ENCODE data around the gene ZNF608.

Gene ZNF608

DNA sequence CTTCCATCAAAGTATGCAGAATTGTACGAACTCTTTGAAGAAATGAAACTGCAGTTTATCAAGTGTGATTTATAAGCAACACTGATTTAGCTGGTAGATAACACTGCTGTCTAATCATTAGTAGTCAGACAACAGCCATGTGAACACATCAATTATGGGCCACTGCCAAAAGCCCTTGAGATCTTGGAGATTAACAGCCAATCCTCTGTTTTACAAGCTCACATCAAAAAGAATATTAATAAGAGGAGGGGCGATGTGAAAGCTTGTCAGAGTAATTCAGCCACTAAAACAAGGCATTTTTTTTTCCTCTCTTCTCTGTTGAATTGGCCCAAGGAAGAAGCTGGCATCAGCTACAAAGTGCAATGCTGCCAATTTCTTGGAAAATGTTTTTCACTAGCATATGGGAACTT lies 28.1 kb downstream of the ZNF608 start:
- H3K4me1 ChIP-seq (ENCODE audit: control insufficient read depth, low read depth, low read length) = peaks cover 12% of the 10 kb centered on the region

GRCh38 chr5:124716169-124716568 lies 30.3 kb downstream of the ZNF608 start:
- no CpG with 5 or more reads among the region's 1 CpG for WGBS (ENCODE audit: extremely low coverage, insufficient coverage, low lambda C conversion rate)

More for the DNA sequence above, 28.1 kb downstream of the ZNF608 start:
- Histone ChIP-seq H3K9ac (ENCODE audit: low read length) (no peak overlapping the region), H2AK5ac (ENCODE audit: low read length) (no peak overlapping the region), H3K79me2 (ENCODE audit: control insufficient read depth, insufficient read depth, low read length) (peaks cover 50% of the 10 kb centered on the region), H3K56ac (ENCODE audit: low read length) (no peak overlapping the region), H3K4me2 (ENCODE audit: low read length) (no peak overlapping the region), H4K8ac (ENCODE audit: low read depth, low read length) (no peak overlapping the region), H2BK120ac (ENCODE audit: low read depth, low read length) (no peak overlapping the region), H3K4me3 (ENCODE audit: low read length) (no peak overlapping the region), H3K23ac (ENCODE audit: low read length) (no peak overlapping the region), H3K36me3 (ENCODE audit: control insufficient read depth, insufficient read depth, low read length) (no peaks in the 10 kb centered on the region), H3K18ac (ENCODE audit: low read length) (no peak overlapping the region), H3K27me3 (ENCODE audit: insufficient read depth, low read length, poor library complexity) (no peaks in the 10 kb centered on the region), H2BK5ac (ENCODE audit: low read length) (no peak overlapping the region), H3K27ac (ENCODE audit: low read depth, low read length) (no peak overlapping the region), H3K79me1 (ENCODE audit: low read length) (peaks cover 11% of the 10 kb centered on the region), H2BK15ac (replicated peaks; ENCODE audit: low read depth) (no peak overlapping the region), H4K5ac (ENCODE audit: low read length) (no peak overlapping the region), H3K4ac (ENCODE audit: low read depth, low read length) (no peak overlapping the region)
- DNase-seq = no peak
- no CpG with 5 or more reads among the region's 2 CpGs for WGBS (ENCODE audit: extremely low coverage, insufficient coverage, low lambda C conversion rate)

GRCh38 chr5:124714910-124715309 lies 31.5 kb downstream of the ZNF608 start:
- Histone ChIP-seq H3K4me1 (ENCODE audit: control insufficient read depth, low read depth, low read length) (peaks cover 6% of the 10 kb centered on the region), H2AK5ac (ENCODE audit: low read length) (no peak overlapping the region), H3K18ac (ENCODE audit: low read length) (no peak overlapping the region), H3K36me3 (ENCODE audit: control insufficient read depth, insufficient read depth, low read length) (no peaks in the 10 kb centered on the region), H3K56ac (ENCODE audit: low read length) (no peak overlapping the region), H3K79me2 (ENCODE audit: control insufficient read depth, insufficient read depth, low read length) (peaks cover 49% of the 10 kb centered on the region), H2BK120ac (ENCODE audit: low read depth, low read length) (no peak overlapping the region), H3K4me2 (ENCODE audit: low read length) (no peak overlapping the region), H3K79me1 (ENCODE audit: low read length) (peaks cover 15% of the 10 kb centered on the region), H4K8ac (ENCODE audit: low read depth, low read length) (no peak overlapping the region), H3K4me3 (ENCODE audit: low read length) (no peak overlapping the region), H4K5ac (ENCODE audit: low read length) (no peak overlapping the region), H2BK15ac (replicated peaks; ENCODE audit: low read depth) (no peak overlapping the region), H3K27ac (ENCODE audit: low read depth, low read length) (no peak overlapping the region), H3K27me3 (ENCODE audit: insufficient read depth, low read length, poor library complexity) (no peaks in the 10 kb centered on the region), H3K9ac (ENCODE audit: low read length) (no peak overlapping the region), H3K23ac (ENCODE audit: low read length) (no peak overlapping the region), H2BK5ac (ENCODE audit: low read length) (no peak overlapping the region), H3K4ac (ENCODE audit: low read depth, low read length) (no peak overlapping the region)
- DNase-seq = no peak

More at GRCh38 chr5:124716169-124716568, 30.3 kb downstream of the ZNF608 start:
- H2AK5ac ChIP-seq (ENCODE audit: low read length) = no peak overlapping the region
- H3K27ac ChIP-seq (ENCODE audit: low read depth, low read length) = no peak overlapping the region
- no peaks in the 10 kb centered on the region for H3K27me3 ChIP-seq (ENCODE audit: insufficient read depth, low read length, poor library complexity)
- H3K79me2 ChIP-seq (ENCODE audit: control insufficient read depth, insufficient read depth, low read length) = peaks cover 52% of the 10 kb centered on the region
- peaks cover 6% of the 10 kb centered on the region for H3K4me1 ChIP-seq (ENCODE audit: control insufficient read depth, low read depth, low read length)
- DNase-seq = no peak
- no peak overlapping the region for H3K4me3 ChIP-seq (ENCODE audit: low read length)
- peaks cover 13% of the 10 kb centered on the region for H3K79me1 ChIP-seq (ENCODE audit: low read length)
- no peak overlapping the region for H2BK120ac ChIP-seq (ENCODE audit: low read depth, low read length)
- no peak overlapping the region for H3K9ac ChIP-seq (ENCODE audit: low read length)
- H3K36me3 ChIP-seq (ENCODE audit: control insufficient read depth, insufficient read depth, low read length) = no peaks in the 10 kb centered on the region
- no peak overlapping the region for H3K4ac ChIP-seq (ENCODE audit: low read depth, low read length)
- H3K56ac ChIP-seq (ENCODE audit: low read length) = no peak overlapping the region
- no peak overlapping the region for H3K18ac ChIP-seq (ENCODE audit: low read length)
- H4K8ac ChIP-seq (ENCODE audit: low read depth, low read length) = no peak overlapping the region
- H2BK5ac ChIP-seq (ENCODE audit: low read length) = no peak overlapping the region
- H3K23ac ChIP-seq (ENCODE audit: low read length) = no peak overlapping the region
- H4K5ac ChIP-seq (ENCODE audit: low read length) = no peak overlapping the region
- H2BK15ac ChIP-seq (replicated peaks; ENCODE audit: low read depth) = no peak overlapping the region
- H3K4me2 ChIP-seq (ENCODE audit: low read length) = no peak overlapping the region

DNA sequence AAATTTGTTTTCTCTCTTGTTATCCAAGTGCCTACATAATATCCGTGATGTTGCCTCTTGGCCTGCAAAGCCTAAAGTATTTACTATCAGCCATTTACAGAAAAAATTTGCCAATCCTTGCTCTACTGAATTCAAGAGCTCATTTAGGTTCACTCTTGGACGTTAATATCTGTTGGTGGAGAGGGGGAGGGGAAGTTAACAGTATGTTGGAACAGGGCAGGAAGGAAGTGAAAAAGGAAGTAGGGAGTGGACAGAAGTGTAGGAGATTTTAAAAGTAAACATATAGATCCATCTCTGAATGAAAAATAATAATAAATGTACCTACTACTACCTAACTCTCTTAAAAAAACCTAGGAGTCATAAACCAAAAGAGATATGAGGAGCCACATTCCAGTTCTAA lies 32.8 kb downstream of the ZNF608 start:
- no peak overlapping the region for H2BK15ac ChIP-seq (replicated peaks; ENCODE audit: low read depth)
- no peak overlapping the region for H3K18ac ChIP-seq (ENCODE audit: low read length)
- peaks cover 47% of the 10 kb centered on the region for H3K79me2 ChIP-seq (ENCODE audit: control insufficient read depth, insufficient read depth, low read length)
- no peak overlapping the region for H3K23ac ChIP-seq (ENCODE audit: low read length)
- no peak overlapping the region for H3K56ac ChIP-seq (ENCODE audit: low read length)
- H4K5ac ChIP-seq (ENCODE audit: low read length) = no peak overlapping the region
- no peak overlapping the region for H4K8ac ChIP-seq (ENCODE audit: low read depth, low read length)
- no peak overlapping the region for H3K4ac ChIP-seq (ENCODE audit: low read depth, low read length)
- H3K9ac ChIP-seq (ENCODE audit: low read length) = no peak overlapping the region
- no peaks in the 10 kb centered on the region for H3K27me3 ChIP-seq (ENCODE audit: insufficient read depth, low read length, poor library complexity)
- no peaks in the 10 kb centered on the region for H3K36me3 ChIP-seq (ENCODE audit: control insufficient read depth, insufficient read depth, low read length)
- H3K4me1 ChIP-seq (ENCODE audit: control insufficient read depth, low read depth, low read length) = peaks cover 4% of the 10 kb centered on the region
- H3K27ac ChIP-seq (ENCODE audit: low read depth, low read length) = no peak overlapping the region
- H2AK5ac ChIP-seq (ENCODE audit: low read length) = no peak overlapping the region
- H2BK5ac ChIP-seq (ENCODE audit: low read length) = no peak overlapping the region
- no CpG with 5 or more reads among the region's 2 CpGs for WGBS (ENCODE audit: extremely low coverage, insufficient coverage, low lambda C conversion rate)
- H3K79me1 ChIP-seq (ENCODE audit: low read length) = peaks cover 14% of the 10 kb centered on the region
- H2BK120ac ChIP-seq (ENCODE audit: low read depth, low read length) = no peak overlapping the region
- H3K4me2 ChIP-seq (ENCODE audit: low read length) = no peak overlapping the region
- DNase-seq = no peak
- H3K4me3 ChIP-seq (ENCODE audit: low read length) = no peak overlapping the region

DNA sequence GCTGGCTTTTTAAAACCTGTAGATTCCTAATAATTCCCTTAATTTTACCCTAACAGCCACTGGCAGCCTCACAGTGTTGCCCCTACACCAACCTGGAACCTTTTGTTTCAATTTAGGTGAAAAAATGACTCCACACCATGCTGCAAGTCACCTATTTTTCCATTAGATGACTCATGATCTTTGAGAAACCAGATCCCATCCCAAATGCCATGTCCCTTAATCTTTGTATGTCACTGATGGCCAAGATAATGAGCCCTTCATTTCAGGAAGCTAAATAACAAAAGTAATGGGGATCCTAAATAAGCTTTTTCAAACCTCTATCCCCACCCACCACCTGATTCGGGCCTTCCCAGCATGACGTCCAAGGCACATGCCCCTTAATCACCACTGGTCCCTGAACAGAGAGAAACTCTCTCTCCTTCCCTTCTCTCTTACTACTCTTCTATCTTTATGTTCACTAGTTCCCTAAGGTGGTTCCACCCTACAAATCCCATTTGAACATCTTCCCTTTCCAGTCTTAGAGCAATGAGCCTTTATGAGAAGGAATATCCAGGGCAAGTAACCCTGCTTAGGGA lies 33.6 kb downstream of the ZNF608 start:
- Histone ChIP-seq H3K79me1 (ENCODE audit: low read length) (peaks cover 12% of the 10 kb centered on the region), H4K8ac (ENCODE audit: low read depth, low read length) (no peak overlapping the region), H4K5ac (ENCODE audit: low read length) (no peak overlapping the region), H2BK120ac (ENCODE audit: low read depth, low read length) (no peak overlapping the region), H3K56ac (ENCODE audit: low read length) (no peak overlapping the region), H3K27ac (ENCODE audit: low read depth, low read length) (no peak overlapping the region), H3K4ac (ENCODE audit: low read depth, low read length) (no peak overlapping the region), H3K27me3 (ENCODE audit: insufficient read depth, low read length, poor library complexity) (no peaks in the 10 kb centered on the region), H2BK5ac (ENCODE audit: low read length) (no peak overlapping the region), H3K36me3 (ENCODE audit: control insufficient read depth, insufficient read depth, low read length) (no peaks in the 10 kb centered on the region), H2BK15ac (replicated peaks; ENCODE audit: low read depth) (no peak overlapping the region), H3K4me3 (ENCODE audit: low read length) (no peak overlapping the region), H3K4me2 (ENCODE audit: low read length) (no peak overlapping the region), H3K79me2 (ENCODE audit: control insufficient read depth, insufficient read depth, low read length) (peaks cover 42% of the 10 kb centered on the region), H2AK5ac (ENCODE audit: low read length) (no peak overlapping the region), H3K18ac (ENCODE audit: low read length) (no peak overlapping the region), H3K4me1 (ENCODE audit: control insufficient read depth, low read depth, low read length) (peaks cover 4% of the 10 kb centered on the region), H3K9ac (ENCODE audit: low read length) (no peak overlapping the region), H3K23ac (ENCODE audit: low read length) (no peak overlapping the region)
- DNase-seq = peak; percentile 53
- no CpG with 5 or more reads among the region's 2 CpGs for WGBS (ENCODE audit: extremely low coverage, insufficient coverage, low lambda C conversion rate)

- H3K36me3 ChIP-seq (ENCODE audit: control insufficient read depth, insufficient read depth, low read length) = no peaks in the 10 kb centered on the region
- H3K18ac ChIP-seq (ENCODE audit: low read length) = no peak overlapping the region
- no peak overlapping the region for H3K4me3 ChIP-seq (ENCODE audit: low read length)
- no peak overlapping the region for H4K5ac ChIP-seq (ENCODE audit: low read length)
- H3K9ac ChIP-seq (ENCODE audit: low read length) = no peak overlapping the region
- H3K79me2 ChIP-seq (ENCODE audit: control insufficient read depth, insufficient read depth, low read length) = peaks cover 66% of the 10 kb centered on the region
- no peak overlapping the region for H2BK15ac ChIP-seq (replicated peaks; ENCODE audit: low read depth)
- H3K56ac ChIP-seq (ENCODE audit: low read length) = peak overlapping the region; percentile 34
- no peak for DNase-seq
- no peak overlapping the region for H2BK5ac ChIP-seq (ENCODE audit: low read length)
- no peak overlapping the region for H3K4me2 ChIP-seq (ENCODE audit: low read length)
- no peak overlapping the region for H2AK5ac ChIP-seq (ENCODE audit: low read length)
- peaks cover 18% of the 10 kb centered on the region for H3K4me1 ChIP-seq (ENCODE audit: control insufficient read depth, low read depth, low read length)
- H3K4ac ChIP-seq (ENCODE audit: low read depth, low read length) = no peak overlapping the region
- WGBS (ENCODE audit: extremely low coverage, insufficient coverage, low lambda C conversion rate) = no CpG with 5 or more reads among the region's 3 CpGs
- peaks cover 23% of the 10 kb centered on the region for H3K79me1 ChIP-seq (ENCODE audit: low read length)
- H3K27me3 ChIP-seq (ENCODE audit: insufficient read depth, low read length, poor library complexity) = no peaks in the 10 kb centered on the region
- H4K8ac ChIP-seq (ENCODE audit: low read depth, low read length) = no peak overlapping the region
- H3K27ac ChIP-seq (ENCODE audit: low read depth, low read length) = no peak overlapping the region
- no peak overlapping the region for H2BK120ac ChIP-seq (ENCODE audit: low read depth, low read length)
- no peak overlapping the region for H3K23ac ChIP-seq (ENCODE audit: low read length)
These were observed 38.4 kb downstream of the ZNF608 start for GRCh38 chr5:124708086-124708485.

All from mesendoderm (in vitro differentiated cells).